Neural progenitor cell (in vitro differentiated cells): ENCODE measurements around the gene CXCL9. TPM values are rescaled to one million over a fixed set of nuclear protein-coding genes. Genes with fewer than 3 reads are reported as not detected.

Experiments used
- DNase-seq: peaks from one replicate; pipeline ENCODE4 v3.0.0-alpha.2; 2016; ENCODE audit warnings: low spot score
- H2AFZ ChIP-seq: fragments of 200-600 bp; sonication (generic); replicated peaks from 2 replicates; pipeline ENCODE4 v1.6.1; 2016; ENCODE audit warnings: antibody characterized with exemption
- H3F3A ChIP-seq: fragments of 200-600 bp; sonication (generic); 2 replicates; pipeline ENCODE4 v1.6.1; 2016; ENCODE audit warnings: antibody characterized with exemption, low read depth
- H3K27ac ChIP-seq: fragments of 200-600 bp; sonication (generic); 2 replicates; pipeline ENCODE4 v1.5.1; 2016; ENCODE audit warnings: mild to moderate bottlenecking
- H3K27me3 ChIP-seq: fragments of 200-600 bp; sonication (generic); 2 replicates; pipeline ENCODE4 v1.6.1; 2016; ENCODE audit warnings: mild to moderate bottlenecking, moderate library complexity
- H3K36me3 ChIP-seq: fragments of 200-600 bp; sonication (generic); 2 replicates; pipeline ENCODE4 v1.5.1; 2016
- H3K4me1 ChIP-seq: fragments of 200-600 bp; sonication (generic); 2 replicates; pipeline ENCODE4 v1.6.1; 2016; ENCODE audit warnings: mixed run types
- H3K4me2 ChIP-seq: fragments of 200-600 bp; sonication (generic); 2 replicates; pipeline ENCODE4 v1.6.1; 2016
- H3K4me3 ChIP-seq: fragments of 200-600 bp; sonication (generic); 2 replicates; pipeline ENCODE4 v1.5.1; 2016
- H3K79me2 ChIP-seq: fragments of 200-600 bp; sonication (generic); 2 replicates; pipeline ENCODE4 v1.6.1; 2016; ENCODE audit warnings: low read depth
- H3K9ac ChIP-seq: fragments of 200-600 bp; sonication (generic); 2 replicates; pipeline ENCODE4 v1.6.1; 2016
- H3K9me3 ChIP-seq: fragments of 200-600 bp; sonication (generic); 2 replicates; pipeline ENCODE4 v1.5.1; 2016; ENCODE audit warnings: low read depth
- H4K20me1 ChIP-seq: fragments of 200-600 bp; sonication (generic); 2 replicates; pipeline ENCODE4 v1.6.1; 2016; ENCODE audit warnings: low read depth
- H3K27ac Mint-ChIP-seq: 3 replicates; pipeline ENCODE4 v1.8.0; 2021; ENCODE audit warnings: mixed read lengths
- H3K27me3 Mint-ChIP-seq: 2 replicates; pipeline ENCODE4 v1.8.0; 2022; ENCODE audit warnings: low read depth, mild to moderate bottlenecking, inconsistent platforms, moderate library complexity, mixed read lengths; ENCODE audit not compliant: insufficient read depth
- H3K36me3 Mint-ChIP-seq: 3 replicates; pipeline ENCODE4 v1.8.0; 2021; ENCODE audit warnings: mixed read lengths
- H3K4me1 Mint-ChIP-seq: 3 replicates; pipeline ENCODE4 v1.8.0; 2021; ENCODE audit warnings: mixed read lengths
- H3K4me3 Mint-ChIP-seq: 3 replicates; pipeline ENCODE4 v1.8.0; 2021; ENCODE audit warnings: mild to moderate bottlenecking, moderate library complexity, mixed read lengths
- H3K9me3 Mint-ChIP-seq: 3 replicates; pipeline ENCODE4 v1.8.0; 2020; ENCODE audit warnings: mixed read lengths
- CTCF ChIP-seq: fragments of 200-600 bp; sonication (generic); IDR thresholded peaks from 2 replicates; pipeline ENCODE4 v1.5.1; 2017; ENCODE audit warnings: antibody characterized with exemption, mild to moderate bottlenecking
- EZH2 ChIP-seq: fragments of 200-600 bp; sonication (generic); IDR thresholded peaks from 2 replicates; pipeline ENCODE4 v1.6.1; 2017; ENCODE audit warnings: antibody characterized with exemption, mild to moderate bottlenecking, moderate library complexity
- EZH2phosphoT487 ChIP-seq: fragments of 200-600 bp; sonication (generic); IDR thresholded peaks from 2 replicates; pipeline ENCODE4 v1.6.1; 2017; ENCODE audit warnings: antibody characterized with exemption
- total RNA-seq: library from RNA; depleted of rRNA; stranded (reverse); fragments of >200 nt; gene quantifications from 2 replicates; pipeline ENCODE4 v1.2.3, GENCODE V29; 2015; ENCODE audit warnings: low replicate concordance

The CXCL9 gene
- total RNA-seq, 1 donor from 2014 or later, result not detected

- Mint-ChIP-seq H3K9me3 (no peaks in the 10 kb centered on the region), H3K36me3 (no peaks in the 10 kb centered on the region), H3K27ac (no peak overlapping the region), H3K4me1 (peaks cover 8% of the 10 kb centered on the region), H3K27me3 (peaks cover 2% of the 10 kb centered on the region), H3K4me3 (no peak overlapping the region)
- H3K36me3 ChIP-seq, result no peaks in the 10 kb centered on the region
- H3K4me3 ChIP-seq, result no peak overlapping the region
- H3K4me1 ChIP-seq, result peaks cover 4% of the 10 kb centered on the region
- H4K20me1 ChIP-seq, result no peaks in the 10 kb centered on the region
- H3F3A ChIP-seq, result no peaks in the 10 kb centered on the region
- no peaks in the 10 kb centered on the region for H3K27me3 ChIP-seq
- DNase-seq, result no peak
- H3K4me2 ChIP-seq, result no peak overlapping the region
- no peaks in the 10 kb centered on the region for H3K79me2 ChIP-seq
- no peaks in the 10 kb centered on the region for H3K9me3 ChIP-seq
- no peak overlapping the region for H2AFZ ChIP-seq
- TF ChIP-seq EZH2, result no peak
- no peak for TF ChIP-seq EZH2phosphoT487
- TF ChIP-seq CTCF, result no peak
- no peak overlapping the region for H3K9ac ChIP-seq
- no peak overlapping the region for H3K27ac ChIP-seq
These were observed 9.9 kb upstream of the CXCL9 start for GRCh38 chr4:76017056-76017686.

- Mint-ChIP-seq H3K27me3 (peaks cover 2% of the 10 kb centered on the region), H3K9me3 (no peaks in the 10 kb centered on the region), H3K4me1 (peaks cover 12% of the 10 kb centered on the region), H3K27ac (no peak overlapping the region), H3K36me3 (no peaks in the 10 kb centered on the region), H3K4me3 (no peak overlapping the region)
- no peaks in the 10 kb centered on the region for H3F3A ChIP-seq
- no peaks in the 10 kb centered on the region for H3K79me2 ChIP-seq
- no peak overlapping the region for H2AFZ ChIP-seq
- TF ChIP-seq EZH2phosphoT487 (no peak), EZH2 (no peak), CTCF (no peak)
- no peaks in the 10 kb centered on the region for H3K9me3 ChIP-seq
- no peak overlapping the region for H3K4me3 ChIP-seq
- peaks cover 10% of the 10 kb centered on the region for H3K4me1 ChIP-seq
- no peak overlapping the region for H3K27ac ChIP-seq
- no peaks in the 10 kb centered on the region for H3K36me3 ChIP-seq
- no peaks in the 10 kb centered on the region for H4K20me1 ChIP-seq
- DNase-seq, result no peak
- no peaks in the 10 kb centered on the region for H3K27me3 ChIP-seq
- no peak overlapping the region for H3K4me2 ChIP-seq
- no peak overlapping the region for H3K9ac ChIP-seq
These were observed 9.1 kb upstream of the CXCL9 start for GRCh38 chr4:76016393-76016792.

- H3K4me1 Mint-ChIP-seq, result peaks cover 17% of the 10 kb centered on the region
- Histone ChIP-seq H3K4me1 (peaks cover 10% of the 10 kb centered on the region), H3K27me3 (no peaks in the 10 kb centered on the region), H2AFZ (no peak overlapping the region), H3K27ac (no peak overlapping the region), H3K9ac (no peak overlapping the region), H4K20me1 (no peaks in the 10 kb centered on the region), H3K4me3 (no peak overlapping the region), H3F3A (no peaks in the 10 kb centered on the region), H3K9me3 (no peaks in the 10 kb centered on the region), H3K79me2 (no peaks in the 10 kb centered on the region), H3K4me2 (no peak overlapping the region), H3K36me3 (no peaks in the 10 kb centered on the region)
- no peak overlapping the region for H3K27ac Mint-ChIP-seq
- TF ChIP-seq EZH2phosphoT487, result no peak
- no peak for TF ChIP-seq CTCF
- TF ChIP-seq EZH2, result no peak
- H3K36me3 Mint-ChIP-seq, result no peaks in the 10 kb centered on the region
- no peak overlapping the region for H3K4me3 Mint-ChIP-seq
- peaks cover 4% of the 10 kb centered on the region for H3K27me3 Mint-ChIP-seq
- no peak for DNase-seq
- no peaks in the 10 kb centered on the region for H3K9me3 Mint-ChIP-seq
These were observed 6.2 kb upstream of the CXCL9 start for GRCh38 chr4:76013540-76013939.
